Muscle layer of duodenum (tissue), 2 donors: Measurements from ENCODE around the gene ASH1L.
"Not testable (repeated sequence)": the region's sequence is repeated elsewhere in the genome, so short reads cannot be mapped to it uniquely, and the experiment has no call there.

ENCODE experiments used
- H3K27ac ChIP-seq: one replicate; pipeline ENCODE4 v1.7.0; 2013; ENCODE audit warnings: mild to moderate bottlenecking, low read length
- H3K27me3 ChIP-seq: one replicate; pipeline ENCODE4 v1.7.0; 2013; ENCODE audit warnings: low read depth, mild to moderate bottlenecking, control low read depth, low read length
- H3K36me3 ChIP-seq, 2 donors: one replicate each; pipeline ENCODE4 v1.7.0; 2013; ENCODE audit warnings: low read length in 2 of 2, control low read depth in 1 of 2, mild to moderate bottlenecking in 1 of 2; ENCODE audit not compliant: insufficient read depth in 2 of 2, control insufficient read depth in 1 of 2
- H3K4me1 ChIP-seq, 2 donors: one replicate each; pipeline ENCODE4 v1.7.0; 2013; ENCODE audit warnings: low read length in 2 of 2, mild to moderate bottlenecking in 2 of 2, control low read depth in 1 of 2, moderate library complexity in 1 of 2; ENCODE audit not compliant: insufficient read depth in 2 of 2, control insufficient read depth in 1 of 2
- H3K4me3 ChIP-seq, 2 donors: one replicate each; pipeline ENCODE4 v1.7.0; 2013; ENCODE audit warnings: low read length in 2 of 2, low read depth in 1 of 2, mild to moderate bottlenecking in 1 of 2
- H3K9me3 ChIP-seq, 2 donors: one replicate each; pipeline ENCODE4 v1.7.0; 2013; ENCODE audit warnings: low read length in 2 of 2, control low read depth in 1 of 2, mild to moderate bottlenecking in 1 of 2; ENCODE audit not compliant: control insufficient read depth in 1 of 2
- donor health status: healthy.

The ASH1L gene

GRCh38 chr1:155383406-155383805 lies 179.2 kb downstream of the ASH1L start:
- peaks cover 0 to 3% of the 10 kb centered on the region in 2 donors for H3K4me1 ChIP-seq
- no peak overlapping the region for H3K4me3 ChIP-seq
- H3K27ac ChIP-seq = no peak overlapping the region
- peaks cover 6 to 19% of the 10 kb centered on the region in 2 donors for H3K36me3 ChIP-seq
- no peaks in the 10 kb centered on the region for H3K27me3 ChIP-seq
- H3K9me3 ChIP-seq = no peaks in the 10 kb centered on the region

DNA sequence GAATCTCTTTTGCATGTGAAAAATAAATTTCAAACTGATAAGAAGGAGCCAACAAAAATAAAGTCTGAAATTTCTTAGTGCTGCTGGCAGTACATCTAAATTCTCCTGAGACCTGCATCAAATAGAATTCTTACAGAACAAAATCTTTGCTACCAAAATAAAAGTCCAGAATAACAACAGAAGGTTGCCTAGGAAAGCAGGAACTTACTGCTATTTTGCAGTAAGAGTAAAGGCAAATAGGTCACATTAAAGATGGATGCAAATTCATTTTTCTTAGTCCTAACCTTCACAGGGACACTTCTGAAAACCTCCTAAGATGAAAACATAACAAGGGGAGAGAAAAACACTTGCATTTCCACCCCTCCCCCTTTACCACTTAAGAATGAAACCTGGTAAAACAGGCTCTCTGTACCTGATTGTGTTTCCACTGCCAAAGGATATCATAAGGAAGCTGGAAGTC lies 182.9 kb downstream of the ASH1L start:
- no peak overlapping the region for H3K27ac ChIP-seq
- H3K9me3 ChIP-seq = no peaks in the 10 kb centered on the region
- H3K4me3 ChIP-seq = no peak overlapping the region
- H3K36me3 ChIP-seq = peaks cover 17 to 38% of the 10 kb centered on the region in 2 donors
- no peaks in the 10 kb centered on the region for H3K27me3 ChIP-seq
- H3K4me1 ChIP-seq = peaks cover 0 to 4% of the 10 kb centered on the region in 2 donors

DNA sequence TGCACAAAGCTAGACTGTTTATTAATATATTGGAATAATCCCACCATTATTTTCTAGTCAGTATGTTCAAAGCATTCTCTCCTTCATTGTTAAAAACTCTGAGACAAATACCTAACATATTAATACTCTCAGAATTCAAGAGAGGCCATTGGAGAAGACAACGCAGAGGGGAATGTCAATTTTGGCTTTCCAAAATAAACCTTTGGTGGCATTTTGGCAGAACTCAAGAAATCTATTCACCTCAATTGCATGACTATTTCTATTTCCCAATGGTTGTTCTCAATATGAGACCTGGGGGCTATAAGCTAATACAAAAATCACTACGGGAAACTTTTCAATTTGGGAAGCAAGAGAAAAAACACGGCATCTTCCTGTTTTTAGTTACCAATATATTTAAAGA lies 183.4 kb downstream of the ASH1L start:
- Histone ChIP-seq H3K27ac (no peak overlapping the region), H3K4me1 (peaks cover 0 to 4% of the 10 kb centered on the region in 2 donors), H3K4me3 (no peak overlapping the region), H3K9me3 (no peaks in the 10 kb centered on the region), H3K27me3 (no peaks in the 10 kb centered on the region), H3K36me3 (peaks cover 17 to 43% of the 10 kb centered on the region in 2 donors)

- H3K4me1 ChIP-seq = no peaks in the 10 kb centered on the region
- no peaks in the 10 kb centered on the region for H3K27me3 ChIP-seq
- no peak overlapping the region for H3K4me3 ChIP-seq
- no peaks in the 10 kb centered on the region for H3K9me3 ChIP-seq
- no peak overlapping the region for H3K27ac ChIP-seq
- H3K36me3 ChIP-seq = peaks cover 12 to 50% of the 10 kb centered on the region in 2 donors
These were observed 202.6 kb downstream of the ASH1L start for GRCh38 chr1:155360051-155360450.

DNA sequence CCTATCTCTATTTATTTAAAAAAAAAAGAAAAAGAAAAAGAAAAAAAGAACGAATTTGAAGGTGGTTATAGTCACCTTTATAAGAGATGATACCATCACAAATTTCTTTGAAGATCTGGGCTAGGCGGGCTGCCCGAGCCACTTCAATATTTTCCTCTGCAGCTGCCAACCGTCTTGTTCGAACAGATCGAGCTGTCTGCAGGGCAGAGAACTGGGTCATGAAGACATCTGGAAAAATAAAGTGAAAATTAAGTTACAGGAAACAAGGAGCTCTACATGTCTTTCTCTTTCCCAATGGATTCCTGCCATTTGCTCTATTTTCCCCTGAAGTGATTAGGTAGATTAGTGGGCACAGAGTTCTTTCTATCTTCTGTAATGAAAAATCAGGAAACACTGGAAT lies 210.0 kb downstream of the ASH1L start:
- Histone ChIP-seq H3K27me3 (no peaks in the 10 kb centered on the region), H3K36me3 (peaks cover 47 to 67% of the 10 kb centered on the region in 2 donors), H3K4me1 (no peaks in the 10 kb centered on the region), H3K4me3 (no peak overlapping the region), H3K9me3 (no peaks in the 10 kb centered on the region), H3K27ac (no peak overlapping the region)

DNA sequence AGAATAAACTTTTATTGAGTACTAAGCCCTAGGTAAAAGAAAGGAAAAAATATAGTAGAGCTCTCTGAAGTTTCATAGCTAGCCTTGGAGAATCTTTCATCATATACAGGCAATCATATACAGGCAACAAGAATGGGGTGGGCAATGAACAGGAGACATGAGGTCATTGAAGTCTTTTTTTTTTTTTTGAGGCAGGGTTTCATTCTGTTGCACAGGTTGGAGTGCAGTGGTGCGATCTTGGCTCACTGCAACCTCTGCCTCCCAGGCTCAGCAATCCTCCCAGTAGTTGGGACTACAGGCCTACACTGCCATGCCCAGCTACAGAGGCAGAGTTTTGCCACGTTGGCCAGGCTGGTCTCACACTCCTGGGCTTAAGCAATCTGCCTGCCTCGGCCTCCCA lies 219.8 kb downstream of the ASH1L start:
- Histone ChIP-seq H3K4me3 (no peak overlapping the region), H3K36me3 (peaks cover 68 to 87% of the 10 kb centered on the region in 2 donors)

GRCh38 chr1:155339515-155340097 lies 223.0 kb downstream of the ASH1L start:
- H3K27me3 ChIP-seq = no peaks in the 10 kb centered on the region
- H3K27ac ChIP-seq = no peak overlapping the region
- no peaks in the 10 kb centered on the region for H3K4me1 ChIP-seq
- H3K36me3 ChIP-seq = peaks cover 69 to 81% of the 10 kb centered on the region in 2 donors
- H3K4me3 ChIP-seq = no peak overlapping the region
- H3K9me3 ChIP-seq = no peaks in the 10 kb centered on the region

More for the DNA sequence above, 219.8 kb downstream of the ASH1L start:
- H3K4me1 ChIP-seq = no peaks in the 10 kb centered on the region
- H3K27ac ChIP-seq = no peak overlapping the region
- no peaks in the 10 kb centered on the region for H3K9me3 ChIP-seq
- H3K27me3 ChIP-seq = no peaks in the 10 kb centered on the region

- H3K27ac ChIP-seq = no peak overlapping the region
- no peaks in the 10 kb centered on the region for H3K9me3 ChIP-seq
- H3K4me3 ChIP-seq = no peak overlapping the region
- H3K36me3 ChIP-seq = peaks cover 51 to 56% of the 10 kb centered on the region in 2 donors
- no peaks in the 10 kb centered on the region for H3K4me1 ChIP-seq
- H3K27me3 ChIP-seq = no peaks in the 10 kb centered on the region
These were observed 227.6 kb downstream of the ASH1L start for GRCh38 chr1:155334962-155335361.

DNA sequence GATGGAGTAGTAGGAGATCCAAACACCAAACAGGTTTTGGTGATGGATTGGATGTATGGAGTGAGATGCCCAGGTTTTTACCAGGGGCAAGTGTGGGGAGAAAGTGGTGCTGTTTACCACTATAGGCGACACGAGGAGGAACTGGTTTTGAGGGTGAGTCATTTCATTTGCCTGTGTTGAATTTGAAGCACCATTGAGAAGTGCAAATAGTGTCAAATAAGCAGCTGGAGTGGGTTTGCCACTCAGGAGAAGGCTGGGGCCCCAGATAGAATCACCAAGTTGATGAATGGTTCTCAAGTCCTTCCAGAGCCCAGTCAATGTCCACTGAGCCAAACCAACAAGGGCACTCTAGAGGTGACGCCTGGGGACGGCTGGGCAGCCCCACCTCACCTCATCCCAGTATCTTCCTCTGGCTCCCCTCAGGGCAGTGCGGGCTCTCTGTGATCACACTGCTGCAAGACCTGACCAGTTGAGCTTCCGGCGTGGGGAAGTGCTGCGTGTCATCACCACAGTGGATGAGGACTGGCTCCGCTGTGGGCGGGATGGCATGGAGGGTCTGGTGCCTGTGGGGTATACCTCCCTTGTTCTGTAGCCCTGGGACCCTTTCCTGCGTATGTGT lies 232.5 kb downstream of the ASH1L start:
- Histone ChIP-seq H3K36me3 (peaks cover 23 to 34% of the 10 kb centered on the region in 2 donors), H3K9me3 (no peaks in the 10 kb centered on the region), H3K27me3 (no peaks in the 10 kb centered on the region), H3K4me3 (no peak overlapping the region), H3K27ac (no peak overlapping the region), H3K4me1 (peaks cover 5 to 10% of the 10 kb centered on the region in 2 donors)

DNA sequence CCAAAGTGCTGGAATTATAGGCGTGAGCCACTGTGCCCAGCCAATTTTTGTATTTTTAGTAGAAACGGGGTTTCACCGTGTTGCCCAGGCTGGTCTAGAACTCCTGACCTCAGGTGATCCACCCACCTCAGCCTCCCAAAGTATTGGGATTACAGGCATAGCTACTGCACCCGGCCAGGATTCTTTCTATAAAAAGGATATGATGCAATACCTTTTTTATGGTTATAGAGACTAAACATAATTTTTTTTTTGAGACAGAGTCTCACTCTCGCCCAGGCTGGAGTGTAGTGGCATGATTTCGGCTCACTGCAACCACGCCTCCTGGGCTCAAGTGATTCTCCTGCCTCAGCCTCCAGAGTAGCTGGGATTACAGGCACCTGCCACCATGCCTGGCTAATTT lies 233.7 kb downstream of the ASH1L start:
- not testable (repeated sequence) for H3K27me3 ChIP-seq, H3K9me3 ChIP-seq, H3K27ac ChIP-seq, H3K4me3 ChIP-seq
- peaks cover 5 to 12% of the 10 kb centered on the region in 2 donors for H3K4me1 ChIP-seq
- H3K36me3 ChIP-seq = peaks cover 18 to 30% of the 10 kb centered on the region in 2 donors

DNA sequence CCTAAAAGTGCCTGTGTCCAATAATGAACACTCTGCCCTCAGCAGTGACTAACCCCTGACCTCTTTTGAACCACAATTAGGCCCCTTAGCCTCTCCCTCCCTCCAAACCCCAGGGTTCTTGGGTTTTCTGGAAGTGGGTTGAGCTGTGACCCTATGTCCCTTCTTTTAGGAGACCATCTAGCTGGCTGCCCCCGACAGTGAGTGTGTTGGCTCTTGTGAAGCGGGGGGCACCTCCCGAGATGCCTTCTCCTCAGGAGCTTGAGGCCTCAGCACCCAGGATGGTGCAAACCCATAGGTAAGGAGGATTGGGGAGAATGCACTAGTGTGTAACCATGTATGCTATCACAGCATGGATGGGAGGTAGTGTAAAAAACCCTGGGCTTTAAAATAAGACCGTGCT lies 234.6 kb downstream of the ASH1L start:
- Histone ChIP-seq H3K4me1 (peaks cover 5 to 12% of the 10 kb centered on the region in 2 donors), H3K9me3 (no peaks in the 10 kb centered on the region), H3K36me3 (peaks cover 18 to 30% of the 10 kb centered on the region in 2 donors), H3K4me3 (no peak overlapping the region), H3K27me3 (no peaks in the 10 kb centered on the region), H3K27ac (no peak overlapping the region)
